T-helper 2 cell (primary cell): ENCODE measurements around the gene GZMM.
A peak's percentile ranks its signal among the peaks of the same experiment; 100 is the strongest.

Source experiments
- DNase-seq, 5 experiments: peaks; one replicate each; pipeline versions ENCODE4 v3.0.0 to v3.0.0-alpha.2; 2012 to 2022

GZMM gene

DNA sequence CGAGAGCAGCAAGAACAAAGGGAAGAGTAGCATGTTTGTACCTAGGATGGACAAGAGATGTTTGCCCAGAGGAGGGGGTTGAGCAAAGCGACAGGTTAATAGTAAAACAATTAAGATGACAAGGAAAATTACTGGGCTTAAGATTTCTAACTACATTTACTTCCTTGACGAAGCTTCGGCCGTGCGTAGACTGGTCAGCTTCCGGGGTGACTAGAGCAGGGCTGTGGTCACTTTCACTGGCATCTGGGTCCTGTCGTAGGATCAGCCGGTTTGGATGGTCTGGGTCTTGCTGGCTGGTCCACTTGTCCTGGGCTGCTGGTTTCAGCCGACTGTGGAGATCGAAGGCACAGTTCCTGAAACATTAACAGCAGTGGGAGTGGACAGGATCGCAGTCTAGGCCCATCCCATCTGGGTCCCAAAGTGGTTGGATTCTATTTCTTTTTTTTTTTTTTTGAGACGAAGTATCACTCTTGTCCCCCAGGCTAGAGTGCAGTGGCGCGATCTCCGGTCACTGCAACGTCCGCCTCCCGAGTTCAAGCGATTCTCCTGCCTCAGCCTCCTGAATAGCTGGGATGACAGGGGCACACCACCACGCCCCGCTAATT, 23.5 kb downstream of the GZMM start:
- no peak for DNase-seq

DNA sequence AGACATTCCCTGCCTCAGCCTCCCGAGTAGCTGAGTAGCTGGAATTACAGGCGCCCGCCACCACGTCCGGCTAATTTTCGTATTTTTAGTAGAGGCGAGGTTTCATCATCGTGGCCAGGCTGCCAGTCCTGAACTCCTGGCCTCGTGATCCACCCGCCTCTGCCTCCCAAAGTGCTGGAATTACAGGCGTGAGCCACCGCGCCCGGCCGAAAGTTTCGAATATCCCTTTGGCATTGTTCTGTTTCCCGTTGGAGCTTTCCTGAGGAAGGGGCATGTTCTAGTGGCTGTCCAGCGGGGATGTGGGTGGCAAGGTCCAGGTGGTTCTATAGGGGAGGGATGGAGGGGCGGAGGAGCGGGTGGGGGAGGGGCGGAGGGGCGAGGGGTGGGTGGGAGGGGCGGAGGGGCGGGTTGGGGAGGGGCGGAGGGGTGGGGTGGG, 26.4 kb downstream of the GZMM start:
- no peak for DNase-seq

DNA sequence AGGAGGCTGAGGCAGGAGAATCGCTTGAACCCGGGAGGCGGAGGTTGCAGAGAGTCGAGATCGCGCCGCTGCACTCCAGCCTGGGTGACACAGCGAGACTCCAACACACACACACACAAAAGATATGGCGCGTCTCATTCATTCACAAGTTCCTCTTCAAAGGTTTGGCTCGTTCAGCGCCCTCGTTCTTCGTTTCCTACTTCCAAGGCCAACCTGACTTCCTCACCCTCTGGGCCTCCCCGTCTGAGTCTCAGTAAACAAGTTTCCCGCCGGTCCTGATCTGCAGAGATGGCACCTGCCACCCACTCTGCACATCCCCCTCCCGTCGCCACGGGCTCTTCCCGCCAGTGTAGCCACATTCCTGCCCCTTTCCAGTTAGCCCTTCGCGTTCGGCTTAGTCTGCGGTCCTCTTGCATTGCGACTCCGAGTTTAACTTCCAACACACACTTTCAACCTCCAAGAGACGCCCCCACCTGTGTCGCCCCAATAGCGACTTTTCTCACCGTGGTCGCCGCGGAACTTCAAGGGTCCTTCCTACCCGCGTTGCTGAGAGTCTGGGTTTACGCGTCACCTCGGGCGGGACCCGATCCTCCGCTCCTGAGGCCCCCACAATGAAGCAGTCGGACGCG, 27.2 kb downstream of the GZMM start:
- DNase-seq: peak in 4 of 5 experiments; percentile 15 to 77 (median 66)

DNA sequence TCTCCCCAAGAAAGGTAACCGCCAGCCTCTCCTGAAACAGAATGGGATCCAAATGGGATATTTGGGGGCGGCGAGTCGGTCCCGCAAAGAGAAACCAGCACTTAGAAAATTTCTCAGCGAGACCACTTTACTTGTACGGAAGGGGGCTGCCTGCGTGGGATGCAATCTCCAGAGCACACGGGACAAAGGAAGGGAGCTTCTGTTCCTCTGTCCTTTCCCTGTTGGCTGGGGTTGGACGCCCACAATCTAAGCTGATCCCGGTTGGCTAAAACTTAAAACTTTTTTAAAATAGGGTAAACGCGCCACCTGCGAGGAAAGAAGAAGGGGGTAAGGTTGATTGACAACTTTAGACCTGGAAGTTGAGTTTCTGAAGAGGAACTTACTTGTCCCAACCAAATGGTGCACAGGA, 27.7 kb downstream of the GZMM start:
- peak in 2 of 5 experiments; percentile 19 to 47 for DNase-seq

DNA sequence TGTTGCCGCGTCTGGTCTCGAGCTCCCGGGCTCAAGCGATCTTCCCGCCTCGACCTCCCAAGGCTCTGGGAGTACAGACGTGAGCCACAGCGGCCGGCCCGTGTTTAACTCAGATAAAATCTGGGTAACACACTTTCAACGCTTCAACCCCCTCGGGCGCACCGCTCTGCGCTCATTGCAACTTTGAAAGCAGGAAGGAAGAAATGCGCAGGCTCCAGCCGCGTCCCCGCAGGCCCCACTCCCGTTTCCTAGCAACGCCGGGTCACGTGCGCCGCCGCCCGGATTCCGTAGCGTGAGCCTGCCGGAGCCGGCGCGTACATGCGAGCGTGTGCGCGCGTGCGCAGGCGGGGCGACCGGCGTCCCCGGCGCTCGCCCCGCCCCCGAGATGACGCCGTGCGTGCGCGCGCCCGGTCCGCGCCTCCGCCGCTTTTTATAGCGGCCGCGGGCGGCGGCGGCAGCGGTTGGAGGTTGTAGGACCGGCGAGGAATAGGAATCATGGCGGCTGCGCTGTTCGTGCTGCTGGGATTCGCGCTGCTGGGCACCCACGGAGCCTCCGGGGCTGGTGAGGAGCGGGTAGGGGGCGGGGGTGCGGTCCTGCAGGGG, 28.4 kb downstream of the GZMM start, which contains the start of gene BSG:
Gene BSG (plus strand): TSS at position 457 of the 603 bp plus-strand sequence. CDS start 39 bp downstream, at position 496.
- peak; percentile 96 to 99 (median 98) for DNase-seq

DNA sequence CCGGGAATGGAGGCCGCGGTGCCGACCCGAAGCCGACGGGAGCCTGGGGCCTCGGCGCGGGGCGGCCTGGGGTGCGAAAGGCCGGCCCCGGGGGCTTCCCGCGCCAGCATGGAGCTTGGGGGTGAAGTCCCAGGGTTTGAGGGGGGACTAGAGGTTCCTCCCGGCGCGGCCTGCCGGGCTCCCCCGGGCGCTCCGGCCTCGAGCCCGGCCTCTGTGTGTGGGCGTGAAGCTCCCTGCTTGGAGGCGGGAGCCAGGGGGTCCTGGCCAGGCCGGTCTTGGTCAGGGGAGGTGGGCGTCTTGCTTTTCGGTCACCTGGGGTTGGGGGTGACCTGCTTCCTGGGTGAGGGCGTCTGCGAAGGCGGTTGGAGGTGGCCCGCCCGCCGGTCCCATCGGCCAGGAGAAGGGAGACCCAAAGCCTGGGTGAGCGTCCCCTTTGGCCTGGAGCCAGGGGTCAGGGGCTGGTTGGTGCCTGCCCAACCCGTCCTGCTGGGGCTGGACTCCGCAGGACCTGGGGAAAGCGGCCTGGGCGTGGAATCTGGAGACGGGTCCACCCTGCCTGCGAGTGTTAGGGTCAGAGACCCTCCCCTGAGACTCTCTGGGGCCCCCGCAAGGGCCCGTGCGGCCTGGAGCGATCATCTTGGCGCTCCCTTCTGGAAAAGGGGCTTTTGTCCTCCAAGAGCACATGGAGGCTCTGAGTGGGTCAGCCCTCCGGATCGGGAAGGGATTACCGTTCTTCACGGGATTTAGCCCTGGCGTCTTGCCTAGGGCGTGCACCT, 29.1 kb downstream of the GZMM start:
- peak in 1 of 5 experiments; percentile 29 for DNase-seq

DNA sequence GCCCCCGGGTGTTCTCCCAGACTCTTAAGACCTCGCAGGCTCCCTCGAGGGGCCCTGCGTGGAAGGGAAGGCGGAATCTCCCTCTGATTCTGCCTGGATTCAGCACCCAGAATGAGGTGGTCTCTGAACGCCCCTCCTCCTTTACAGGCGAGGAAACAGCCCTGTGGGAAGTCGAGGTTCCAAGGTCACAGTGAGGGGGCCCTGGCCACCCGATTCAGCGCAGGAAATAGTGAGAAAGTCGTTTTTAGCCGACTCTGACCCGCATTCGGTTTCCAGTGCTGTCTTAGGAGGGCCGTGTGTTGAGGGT, 29.6 kb downstream of the GZMM start:
- no peak for DNase-seq

DNA sequence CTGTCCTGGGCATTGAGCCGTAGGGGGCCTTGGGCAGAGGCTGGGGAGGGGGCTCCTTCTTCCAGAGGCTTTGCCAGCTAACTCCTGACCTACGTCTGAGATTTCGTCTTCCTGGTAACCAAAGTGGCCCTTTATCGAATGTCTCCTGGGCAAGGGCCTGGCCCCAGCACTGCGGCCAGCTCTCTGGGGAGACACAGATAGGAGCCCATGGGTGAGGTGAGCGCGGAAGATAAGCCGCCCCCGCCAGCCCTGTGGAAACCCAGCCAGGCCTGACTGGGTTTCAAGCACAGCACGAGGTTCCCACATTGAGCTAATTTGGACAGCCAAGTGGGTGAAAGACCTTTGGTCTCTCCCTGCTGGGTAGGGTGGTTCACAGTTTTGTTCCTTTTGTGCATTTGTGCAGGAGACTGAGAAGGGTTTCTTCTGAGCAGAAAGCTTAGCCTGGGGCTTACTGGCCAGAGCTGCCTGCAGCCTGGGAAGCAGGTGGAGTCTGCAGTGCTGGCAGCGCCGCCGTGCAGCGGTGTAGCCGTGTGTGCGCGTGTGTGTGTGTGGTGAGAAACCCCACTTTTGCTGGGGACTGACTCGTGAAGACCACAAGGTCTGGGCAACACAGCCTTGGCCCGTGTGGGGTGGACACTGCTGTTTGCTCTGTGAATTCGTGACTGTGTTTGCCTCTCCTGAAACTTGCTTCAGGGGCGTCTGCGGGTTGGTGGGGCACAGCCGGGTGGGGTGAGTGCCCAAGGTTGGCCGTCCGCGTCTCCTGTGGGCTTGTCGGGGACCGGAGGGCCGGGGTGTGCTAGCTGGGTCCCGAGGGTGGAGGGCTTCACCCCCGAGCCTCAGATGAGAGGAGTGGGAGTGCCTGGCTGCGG, 31.0 kb downstream of the GZMM start:
- DNase-seq: peak in 1 of 5 experiments; percentile 25

DNA sequence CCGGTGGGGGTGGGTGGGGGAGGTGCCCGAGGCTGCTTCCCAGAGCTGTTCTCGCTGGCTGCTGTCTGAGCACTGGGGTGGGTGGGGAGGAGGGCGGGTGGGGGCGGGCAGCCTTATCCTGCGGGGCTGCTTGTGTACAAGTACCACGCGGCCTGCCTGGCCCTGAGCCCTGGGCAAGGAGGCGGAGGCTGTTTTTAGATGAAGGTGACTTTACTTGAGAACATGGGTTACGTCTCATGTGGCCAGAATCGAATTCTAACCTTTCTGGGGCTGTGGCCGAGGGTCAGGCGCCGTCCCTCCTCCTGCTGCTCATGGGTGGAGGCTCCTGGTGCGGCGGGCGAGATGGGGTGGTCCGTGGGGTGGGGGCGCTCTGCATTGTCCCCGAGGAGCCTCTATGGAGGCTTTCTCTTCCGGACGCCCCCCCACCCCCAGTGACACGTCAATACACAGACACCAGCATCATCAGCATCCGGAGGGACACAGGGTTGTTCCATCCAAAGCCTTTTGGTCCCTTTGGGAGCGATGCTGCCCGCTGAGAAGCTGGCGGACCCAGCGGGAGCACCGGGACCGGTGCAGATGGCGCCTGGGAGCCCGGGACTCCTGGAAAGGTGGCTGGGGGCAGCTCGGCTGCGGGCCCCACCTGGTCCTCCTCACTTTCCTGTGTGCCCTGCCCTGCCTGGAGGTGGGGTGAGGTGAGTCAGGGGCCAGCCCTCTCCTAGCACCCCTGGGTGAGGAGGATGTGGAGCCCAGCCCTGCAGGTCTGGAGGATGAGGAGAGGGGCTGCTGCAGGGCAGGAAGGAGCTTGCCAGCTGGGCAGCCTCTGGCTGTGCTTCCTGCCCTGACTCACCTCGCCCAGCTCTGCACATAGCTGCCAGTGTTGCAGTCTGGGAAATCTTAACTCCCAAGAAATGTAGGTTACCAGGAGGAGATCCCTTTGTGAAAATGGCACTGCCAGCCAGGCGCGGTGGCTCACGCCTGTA, 32.0 kb downstream of the GZMM start:
- DNase-seq: no peak

DNA sequence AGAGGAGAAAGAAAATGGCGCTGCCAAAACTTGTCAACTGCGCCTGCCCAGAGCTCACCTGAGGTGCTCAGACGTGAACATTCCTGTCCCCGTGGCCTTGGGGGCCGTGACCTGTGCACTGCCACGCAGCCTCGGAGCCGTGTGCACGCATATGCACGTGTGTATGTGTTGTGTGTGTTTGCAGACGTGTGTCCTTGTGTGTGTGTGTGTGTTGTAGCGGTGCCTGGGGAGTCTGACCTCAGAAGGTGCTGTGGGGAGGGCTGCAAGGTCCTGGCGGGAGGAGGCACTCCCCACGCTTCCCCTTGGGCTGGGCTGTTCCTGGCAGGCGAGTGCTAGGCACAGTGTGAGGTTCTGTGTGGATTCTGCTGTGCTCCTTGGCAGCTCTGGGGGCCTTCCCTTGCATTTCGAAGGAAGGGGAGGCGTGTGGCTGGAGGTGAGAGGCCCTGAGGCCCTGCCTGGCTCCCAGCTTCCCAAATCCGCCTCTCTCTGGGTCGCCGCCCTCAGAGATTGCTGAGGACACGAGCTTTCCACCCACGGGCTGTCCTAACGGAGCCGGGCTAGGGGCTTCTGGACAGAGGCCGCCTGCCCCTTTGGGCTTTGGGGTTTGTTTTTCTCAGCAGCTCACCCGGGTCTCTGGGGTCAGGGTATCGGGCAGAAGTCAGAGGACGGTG, 33.0 kb downstream of the GZMM start:
- DNase-seq: no peak

DNA sequence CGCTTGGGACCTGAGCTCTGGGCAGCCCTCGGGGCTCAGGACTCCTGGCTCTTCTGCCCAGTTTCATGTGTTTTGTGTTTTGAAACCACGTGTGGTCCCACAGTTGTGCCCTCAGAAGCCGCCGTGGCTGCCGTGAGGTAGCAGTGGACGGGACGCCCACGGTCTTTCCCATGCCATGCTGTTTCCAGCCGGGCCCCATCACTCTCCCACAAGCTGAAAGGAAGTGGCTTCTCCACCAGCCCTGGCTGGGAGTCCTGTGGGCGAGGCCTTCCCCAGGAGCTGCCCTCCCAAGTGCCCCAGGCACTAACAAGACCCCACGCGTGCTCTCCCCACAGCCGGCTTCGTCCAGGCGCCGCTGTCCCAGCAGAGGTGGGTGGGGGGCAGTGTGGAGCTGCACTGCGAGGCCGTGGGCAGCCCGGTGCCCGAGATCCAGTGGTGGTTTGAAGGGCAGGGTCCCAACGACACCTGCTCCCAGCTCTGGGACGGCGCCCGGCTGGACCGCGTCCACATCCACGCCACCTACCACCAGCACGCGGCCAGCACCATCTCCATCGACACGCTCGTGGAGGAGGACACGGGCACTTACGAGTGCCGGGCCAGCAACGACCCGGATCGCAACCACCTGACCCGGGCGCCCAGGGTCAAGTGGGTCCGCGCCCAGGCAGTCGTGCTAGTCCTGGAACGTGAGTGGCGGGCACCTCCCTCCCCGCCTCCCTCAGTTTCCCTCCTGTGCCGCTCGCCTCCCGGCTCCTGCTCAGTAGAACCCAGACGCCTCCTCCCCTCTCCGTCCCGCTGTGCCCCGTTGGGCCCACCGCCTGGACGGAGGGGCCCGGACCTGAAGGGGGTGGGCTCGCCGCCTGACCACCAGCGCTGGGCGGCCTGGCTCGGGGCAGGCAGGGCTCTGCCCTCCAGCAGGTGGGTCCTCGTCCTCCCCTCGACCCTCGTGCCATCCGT, 33.9 kb downstream of the GZMM start:
- DNase-seq: no peak

DNA sequence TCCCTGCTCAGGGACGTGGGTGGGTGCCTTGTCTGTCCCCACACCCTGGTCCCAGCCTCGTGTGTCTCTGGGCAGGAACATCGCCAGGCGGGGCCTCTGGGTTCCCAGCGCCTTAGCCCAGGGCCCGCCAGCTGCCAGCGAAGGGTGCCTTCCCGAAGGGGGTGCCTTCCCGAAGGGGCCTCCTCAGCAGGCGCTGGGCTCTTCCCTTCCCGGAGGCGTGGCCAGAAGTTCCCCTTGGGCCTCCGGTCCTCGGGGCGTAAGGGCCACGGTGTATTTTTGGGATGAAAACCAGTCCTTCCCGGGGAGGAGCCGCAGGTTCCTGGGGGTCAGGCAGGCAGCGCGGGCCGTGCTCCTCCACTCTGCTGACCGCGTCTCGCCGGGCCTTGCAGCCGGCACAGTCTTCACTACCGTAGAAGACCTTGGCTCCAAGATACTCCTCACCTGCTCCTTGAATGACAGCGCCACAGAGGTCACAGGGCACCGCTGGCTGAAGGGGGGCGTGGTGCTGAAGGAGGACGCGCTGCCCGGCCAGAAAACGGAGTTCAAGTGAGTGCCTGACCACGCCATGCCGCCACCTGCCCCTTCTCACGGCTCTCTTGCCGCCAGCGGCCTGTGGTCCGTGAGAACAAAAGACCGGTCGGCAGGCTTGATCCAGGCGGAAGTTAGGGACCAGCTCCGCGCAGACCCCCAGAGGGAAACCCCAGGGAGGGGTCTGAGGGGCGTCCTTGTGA, 35.4 kb downstream of the GZMM start:
- DNase-seq: no peak

DNA sequence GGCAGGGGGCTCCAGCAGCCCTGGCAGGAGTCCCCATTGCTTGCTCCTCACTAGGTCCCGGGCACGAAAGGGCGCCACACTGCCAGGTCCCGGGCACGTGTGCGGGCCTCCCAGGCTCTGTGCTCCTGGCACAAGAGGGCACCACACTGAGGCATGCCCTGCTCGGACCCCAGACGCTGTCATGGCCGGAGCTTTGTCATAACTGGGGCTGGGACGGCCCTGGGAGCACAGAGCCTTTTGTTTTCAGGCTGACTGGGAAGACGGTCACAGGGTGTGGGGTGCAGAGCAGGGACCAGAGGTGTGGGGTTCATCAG, 35.9 kb downstream of the GZMM start:
- no peak for DNase-seq

DNA sequence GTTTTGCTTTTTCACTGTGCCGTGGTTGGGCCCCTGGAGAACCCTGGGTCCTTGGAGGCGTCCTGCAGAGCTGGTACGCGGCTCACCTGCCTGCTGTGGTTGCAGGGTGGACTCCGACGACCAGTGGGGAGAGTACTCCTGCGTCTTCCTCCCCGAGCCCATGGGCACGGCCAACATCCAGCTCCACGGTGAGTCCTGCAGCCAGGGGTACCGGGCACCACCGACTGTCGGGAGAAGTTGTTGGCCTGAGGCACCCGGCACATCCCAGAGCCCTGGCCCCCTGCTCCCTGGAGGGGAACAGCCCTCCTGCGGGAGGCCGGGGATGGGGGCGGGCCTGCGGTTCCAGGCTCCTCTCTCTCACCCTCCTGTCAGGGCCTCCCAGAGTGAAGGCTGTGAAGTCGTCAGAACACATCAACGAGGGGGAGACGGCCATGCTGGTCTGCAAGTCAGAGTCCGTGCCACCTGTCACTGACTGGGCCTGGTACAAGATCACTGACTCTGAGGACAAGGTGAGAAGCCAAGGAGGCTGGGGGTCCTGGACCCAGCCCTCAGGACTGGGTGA, 36.5 kb downstream of the GZMM start:
- no peak for DNase-seq

DNA sequence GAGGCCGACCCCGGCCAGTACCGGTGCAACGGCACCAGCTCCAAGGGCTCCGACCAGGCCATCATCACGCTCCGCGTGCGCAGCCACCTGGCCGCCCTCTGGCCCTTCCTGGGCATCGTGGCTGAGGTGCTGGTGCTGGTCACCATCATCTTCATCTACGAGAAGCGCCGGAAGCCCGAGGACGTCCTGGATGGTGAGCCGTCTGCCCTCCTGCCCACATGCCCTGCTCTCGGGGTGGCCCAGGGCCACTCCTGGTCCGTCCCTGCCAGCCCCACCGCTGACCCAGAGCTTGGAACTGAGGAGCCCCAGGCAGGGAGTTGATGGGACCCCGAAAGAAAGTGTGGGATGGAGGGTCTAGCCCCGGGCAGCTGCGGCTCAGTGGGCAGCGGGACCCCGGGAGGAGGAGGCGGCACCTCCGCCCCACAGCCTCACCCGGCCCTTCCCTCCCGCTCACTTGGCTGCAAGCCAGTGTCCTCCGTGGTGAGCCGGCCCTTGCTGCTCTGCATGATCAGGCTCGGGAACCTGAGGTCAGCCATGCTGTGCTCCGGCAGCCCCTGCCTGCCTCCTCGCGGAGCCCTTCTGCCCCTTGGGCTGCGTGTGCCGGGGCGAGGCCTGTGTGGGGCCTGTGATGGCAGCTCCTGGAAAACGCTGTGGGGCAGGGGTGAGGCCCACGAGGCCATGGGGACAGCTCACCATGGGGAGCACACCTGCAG, 37.7 kb downstream of the GZMM start:
- DNase-seq: no peak

DNA sequence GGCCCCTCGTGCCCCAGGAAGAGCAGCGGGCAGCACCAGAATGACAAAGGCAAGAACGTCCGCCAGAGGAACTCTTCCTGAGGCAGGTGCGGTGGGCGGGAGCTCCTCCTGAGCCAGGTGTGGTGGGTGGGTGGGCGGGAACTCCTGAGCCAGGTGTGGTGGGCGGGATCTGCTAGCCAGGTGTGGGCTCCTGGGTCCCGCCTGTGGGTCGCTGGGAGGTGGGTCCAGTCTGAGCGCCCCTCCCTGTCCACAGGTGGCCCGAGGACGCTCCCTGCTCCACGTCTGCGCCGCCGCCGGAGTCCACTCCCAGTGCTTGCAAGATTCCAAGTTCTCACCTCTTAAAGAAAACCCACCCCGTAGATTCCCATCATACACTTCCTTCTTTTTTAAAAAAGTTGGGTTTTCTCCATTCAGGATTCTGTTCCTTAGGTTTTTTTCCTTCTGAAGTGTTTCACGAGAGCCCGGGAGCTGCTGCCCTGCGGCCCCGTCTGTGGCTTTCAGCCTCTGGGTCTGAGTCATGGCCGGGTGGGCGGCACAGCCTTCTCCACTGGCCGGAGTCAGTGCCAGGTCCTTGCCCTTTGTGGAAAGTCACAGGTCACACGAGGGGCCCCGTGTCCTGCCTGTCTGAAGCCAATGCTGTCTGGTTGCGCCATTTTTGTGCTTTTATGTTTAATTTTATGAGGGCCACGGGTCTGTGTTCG, 38.8 kb downstream of the GZMM start:
- DNase-seq: no peak
